GDM1 (cell line): Measurements from ENCODE around the gene VANGL2.

Experiments
- DNase-seq: peaks from one replicate; lab custom pipeline; 2025; lab: John Stamatoyannopoulos, UW

The VANGL2 gene

GRCh38 chr1:160460214-160460642 lies 59.9 kb downstream of the VANGL2 start:
- no peak for DNase-seq

GRCh38 chr1:160460683-160461287 lies 60.4 kb downstream of the VANGL2 start:
- DNase-seq, result no peak

GRCh38 chr1:160465123-160465522 lies 64.8 kb downstream of the VANGL2 start:
- no peak for DNase-seq

GRCh38 chr1:160466961-160467360 lies 66.6 kb downstream of the VANGL2 start:
- no peak for DNase-seq

- no peak for DNase-seq
Measured at GRCh38 chr1:160467576-160467975, 67.2 kb downstream of the VANGL2 start.

- no peak for DNase-seq
Measured at GRCh38 chr1:160471253-160471652, 70.9 kb downstream of the VANGL2 start.

- DNase-seq, result no peak
Measured at GRCh38 chr1:160472112-160472511, 71.7 kb downstream of the VANGL2 start.

GRCh38 chr1:160474392-160475242 lies 74.3 kb downstream of the VANGL2 start:
- DNase-seq, result peak; percentile 29
